Measurements from ENCODE around the gene ANKRD28.
A peak's percentile ranks its signal among the peaks of the same experiment; 100 is the strongest.
"Not testable (repeated sequence)": the region's sequence is repeated elsewhere in the genome, so short reads cannot be mapped to it uniquely, and the experiment has no call there.

The ANKRD28 gene

GRCh38 chr3:15801298-15801697, 3.5 kb upstream of the ANKRD28 start:
- DNase-seq = peak; percentile 14

- peak; percentile 21 for DNase-seq
These were observed 3.0 kb upstream of the ANKRD28 start for GRCh38 chr3:15800780-15801179.

GRCh38 chr3:15800327-15800726, 2.5 kb upstream of the ANKRD28 start:
- no peak for DNase-seq

- no peak for DNase-seq
These were observed 910 bp upstream of the ANKRD28 start for GRCh38 chr3:15798533-15799245.

GRCh38 chr3:15796771-15797641, 773 bp downstream of the ANKRD28 start:
- peak; percentile 48 for DNase-seq

GRCh38 chr3:15796331-15796730, 1.4 kb downstream of the ANKRD28 start:
- DNase-seq = no peak

- DNase-seq = peak; percentile 78
These were observed 2.0 kb downstream of the ANKRD28 start for GRCh38 chr3:15795651-15796308.

GRCh38 chr3:15794842-15795650, 2.7 kb downstream of the ANKRD28 start:
- DNase-seq = no peak

- peak; percentile 82 for DNase-seq
These were observed 3.4 kb downstream of the ANKRD28 start for GRCh38 chr3:15794303-15794771.

GRCh38 chr3:15791525-15791924, 6.3 kb downstream of the ANKRD28 start:
- DNase-seq = no peak

- DNase-seq = no peak
These were observed 9.8 kb downstream of the ANKRD28 start for GRCh38 chr3:15787941-15788340.

GRCh38 chr3:15787526-15787925, 10.3 kb downstream of the ANKRD28 start:
- DNase-seq = no peak

GRCh38 chr3:15783361-15783969, 14.3 kb downstream of the ANKRD28 start:
- no peak for DNase-seq

GRCh38 chr3:15782429-15782828, 15.3 kb downstream of the ANKRD28 start:
- no peak for DNase-seq

GRCh38 chr3:15781637-15782402, 16.0 kb downstream of the ANKRD28 start:
- DNase-seq = no peak

GRCh38 chr3:15781131-15781530, 16.6 kb downstream of the ANKRD28 start:
- DNase-seq = no peak

- DNase-seq = no peak
These were observed 18.7 kb downstream of the ANKRD28 start for GRCh38 chr3:15779111-15779510.

- DNase-seq = no peak
These were observed 19.4 kb downstream of the ANKRD28 start for GRCh38 chr3:15778332-15778858.

GRCh38 chr3:15774931-15775560, 22.7 kb downstream of the ANKRD28 start:
- DNase-seq = not testable (repeated sequence)

- DNase-seq = no peak
These were observed 26.3 kb downstream of the ANKRD28 start for GRCh38 chr3:15771444-15771843.
